Kidney (tissue), 14 donors: ENCODE results near the gene ALK. TPM values are rescaled to one million over a fixed set of nuclear protein-coding genes. Genes with fewer than 3 reads are reported as not detected.

Source experiments
- DNase-seq, 5 donors: peaks; one replicate each; pipeline ENCODE4 v3.0.0-alpha.2; 2013 to 2020
- FAIRE-seq: peaks from 2 replicates; lab custom pipeline; 2012; peaks lifted over from hg19 to GRCh38; lab: Jason Lieb, UNC
- H3K27ac ChIP-seq, 2 donors: one replicate each; pipeline ENCODE4 v1.7.0; 2013; ENCODE audit warnings: low read depth in 2 of 2, low read length in 2 of 2, inconsistent platforms in 1 of 2
- H3K27me3 ChIP-seq: one replicate; pipeline ENCODE4 v1.7.1; 2013; ENCODE audit warnings: low read length, inconsistent platforms; ENCODE audit not compliant: control insufficient read depth, insufficient read depth
- H3K36me3 ChIP-seq, 3 donors: one replicate each; pipeline versions ENCODE4 v1.7.0 to v1.7.1; 2013; ENCODE audit warnings: low read length in 3 of 3, control low read depth in 1 of 3, inconsistent platforms in 1 of 3; ENCODE audit not compliant: insufficient read depth in 3 of 3, control insufficient read depth in 2 of 3
- H3K4me1 ChIP-seq, 3 donors: one replicate each; pipeline versions ENCODE4 v1.7.0 to v1.7.1; 2013; ENCODE audit warnings: low read length in 3 of 3, inconsistent platforms in 1 of 3, low read depth in 1 of 3; ENCODE audit not compliant: control insufficient read depth in 2 of 3, insufficient read depth in 2 of 3
- H3K4me3 ChIP-seq, 3 donors: one replicate each; pipeline versions ENCODE4 v1.7.0 to v1.8.1; 2013; ENCODE audit warnings: low read length in 3 of 3, control low read depth in 1 of 3, inconsistent platforms in 1 of 3
- H3K9ac ChIP-seq, 3 donors: one replicate each; pipeline versions ENCODE4 v1.7.0 to v1.7.1; 2013; ENCODE audit warnings: low read length in 3 of 3, control low read depth in 1 of 3, inconsistent platforms in 1 of 3
- H3K9me3 ChIP-seq, 3 donors: one replicate each; pipeline versions ENCODE4 v1.7.0 to v1.7.1; 2013; ENCODE audit warnings: low read length in 3 of 3, control low read depth in 1 of 3, inconsistent platforms in 1 of 3; ENCODE audit not compliant: control insufficient read depth in 2 of 3, insufficient read depth in 1 of 3
- intact Hi-C: fragments of 100-400 bp; cut with DNase I; formaldehyde crosslinking; loops from one replicate; pipeline ENCODE4 v1.11.1; 2022
- polyA plus RNA-seq: library from polyadenylated mRNA; stranded (reverse); fragments of 350-450 nt; fragmentation: Illumina TruSeq; extraction: RNeasy Lipid Tissue Mini Kit (QIAGEN cat#74804); gene quantifications from one replicate; pipeline ENCODE4 v1.2.3, GENCODE V29; 2014; ENCODE audit warnings: low read depth, low replicate concordance; ENCODE audit not compliant: insufficient read depth
- total RNA-seq: library from RNA; stranded (reverse); fragmentation: NEBNext Ultra II Directional; extraction: Animal tissue kit (Norgen Biotek cat#: 25700); gene quantifications from one replicate; pipeline ENCODE4 v1.2.1, GENCODE V29; 2021
- TF ChIP-seq, protein P1 (sequence below): IDR thresholded peaks from 3 replicates; pipeline ENCODE4 v1.5.1; 2012; ENCODE audit warnings: mild to moderate bottlenecking, moderate library complexity, borderline replicate concordance; ENCODE audit not compliant: insufficient read depth; ENCODE audit errors: extremely low read depth
- donor health status: control.
- donor health status: control.
- donor health status: control.
- donor health status: control.
- donor health status: control.
- donor health status: DM: yes; HTN: yes; CAD: no.
- donor health status: Normal renal cell carcinoma (clear cell type).

ALK gene
- total and polyA plus RNA-seq, 2 donors from 2014 or later = 0.13 TPM; not detected in 1

DNA sequence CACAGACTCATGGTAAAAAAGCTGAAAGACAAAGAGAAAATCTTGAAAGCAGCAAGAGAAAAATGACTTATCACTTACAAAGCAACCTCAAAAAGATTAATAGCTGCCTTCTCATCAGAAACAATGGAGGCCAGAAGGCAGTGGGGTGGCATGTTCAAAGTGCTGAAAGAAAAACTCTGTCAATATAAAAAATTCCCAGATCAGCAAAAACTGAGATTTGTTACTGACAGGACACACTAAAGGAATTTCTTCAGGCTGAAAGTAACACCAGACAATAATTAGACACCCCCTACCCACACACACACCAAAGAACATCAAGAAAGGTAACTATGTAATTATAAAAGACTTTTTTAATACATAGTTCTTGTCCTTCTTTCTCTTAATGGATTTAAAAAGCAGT lies 495.0 kb downstream of the ALK start:
- H3K36me3 ChIP-seq = no peaks in the 10 kb centered on the region
- no peak overlapping the region for H3K9ac ChIP-seq
- H3K27ac ChIP-seq = no peak overlapping the region
- H3K27me3 ChIP-seq = no peaks in the 10 kb centered on the region
- H3K9me3 ChIP-seq = no peaks in the 10 kb centered on the region
- no peak for DNase-seq
- no peaks in the 10 kb centered on the region for H3K4me1 ChIP-seq
- FAIRE-seq = no peak
- TF ChIP-seq, protein P1, sequence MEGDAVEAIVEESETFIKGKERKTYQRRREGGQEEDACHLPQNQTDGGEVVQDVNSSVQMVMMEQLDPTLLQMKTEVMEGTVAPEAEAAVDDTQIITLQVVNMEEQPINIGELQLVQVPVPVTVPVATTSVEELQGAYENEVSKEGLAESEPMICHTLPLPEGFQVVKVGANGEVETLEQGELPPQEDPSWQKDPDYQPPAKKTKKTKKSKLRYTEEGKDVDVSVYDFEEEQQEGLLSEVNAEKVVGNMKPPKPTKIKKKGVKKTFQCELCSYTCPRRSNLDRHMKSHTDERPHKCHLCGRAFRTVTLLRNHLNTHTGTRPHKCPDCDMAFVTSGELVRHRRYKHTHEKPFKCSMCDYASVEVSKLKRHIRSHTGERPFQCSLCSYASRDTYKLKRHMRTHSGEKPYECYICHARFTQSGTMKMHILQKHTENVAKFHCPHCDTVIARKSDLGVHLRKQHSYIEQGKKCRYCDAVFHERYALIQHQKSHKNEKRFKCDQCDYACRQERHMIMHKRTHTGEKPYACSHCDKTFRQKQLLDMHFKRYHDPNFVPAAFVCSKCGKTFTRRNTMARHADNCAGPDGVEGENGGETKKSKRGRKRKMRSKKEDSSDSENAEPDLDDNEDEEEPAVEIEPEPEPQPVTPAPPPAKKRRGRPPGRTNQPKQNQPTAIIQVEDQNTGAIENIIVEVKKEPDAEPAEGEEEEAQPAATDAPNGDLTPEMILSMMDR = no peak
- intact Hi-C loops = no loop called here
- no peak overlapping the region for H3K4me3 ChIP-seq

DNA sequence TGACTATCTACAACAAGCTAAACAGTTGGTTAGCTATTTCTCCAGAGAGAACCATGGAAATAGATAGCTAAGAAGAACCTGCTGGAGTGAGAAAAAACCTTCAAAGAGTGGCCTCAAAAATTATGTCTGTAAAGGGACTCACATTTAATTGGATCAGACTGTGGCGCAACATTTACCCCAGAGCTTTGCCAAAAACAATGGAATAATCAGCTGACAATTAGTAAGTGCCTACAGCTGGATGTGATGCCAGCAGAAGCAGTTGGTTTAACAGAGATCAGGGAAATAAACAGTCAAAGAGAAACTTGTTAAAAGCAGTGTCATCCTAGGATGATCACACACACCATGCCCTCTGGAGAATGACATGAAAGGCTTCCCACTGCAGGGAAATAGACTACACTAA lies 495.5 kb downstream of the ALK start:
- Histone ChIP-seq H3K27me3 (no peaks in the 10 kb centered on the region), H3K4me1 (peaks cover 0 to 3% (median 0%) of the 10 kb centered on the region in 3 donors), H3K9me3 (no peaks in the 10 kb centered on the region), H3K27ac (no peak overlapping the region), H3K4me3 (no peak overlapping the region), H3K9ac (no peak overlapping the region), H3K36me3 (no peaks in the 10 kb centered on the region)
- FAIRE-seq (no peak), DNase-seq (no peak)
- intact Hi-C loops = no loop called here
- TF ChIP-seq, protein P1 = no peak

DNA sequence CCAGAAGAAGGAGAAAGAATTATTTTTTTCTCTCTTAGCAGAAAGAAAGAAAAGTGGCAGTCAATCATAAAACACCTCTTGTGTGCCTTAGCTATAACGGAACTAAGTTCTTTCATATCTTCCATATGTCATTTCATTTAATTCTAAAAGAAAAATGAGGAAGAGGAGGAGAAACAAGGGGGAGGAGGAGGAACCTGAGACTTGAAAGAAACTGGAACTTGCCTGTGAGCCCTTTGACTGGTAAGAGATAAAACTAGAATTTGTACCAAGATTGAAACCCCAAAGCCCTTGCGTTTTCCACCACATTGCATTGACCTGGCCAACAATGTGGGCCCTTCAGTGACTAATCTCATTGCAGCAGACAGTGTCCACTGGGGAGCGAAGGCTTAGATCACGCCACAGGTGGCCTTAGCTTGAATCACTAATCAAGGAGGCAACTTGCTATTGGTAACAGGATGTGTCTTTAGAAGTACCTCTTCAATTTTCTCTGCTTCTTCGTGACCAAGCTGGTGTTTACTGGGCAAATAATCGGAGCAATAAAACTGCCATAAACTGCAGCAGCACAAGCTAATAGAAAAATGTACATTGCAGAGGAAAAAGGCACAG lies 498.2 kb downstream of the ALK start:
- intact Hi-C loops = no loop called here
- Histone ChIP-seq H3K9ac (no peak overlapping the region), H3K27me3 (no peaks in the 10 kb centered on the region), H3K4me3 (no peak overlapping the region), H3K36me3 (no peaks in the 10 kb centered on the region), H3K27ac (no peak overlapping the region), H3K4me1 (peaks cover 0 to 3% (median 0%) of the 10 kb centered on the region in 3 donors), H3K9me3 (no peaks in the 10 kb centered on the region)
- DNase-seq (no peak), FAIRE-seq (no peak)
- TF ChIP-seq, protein P1 = no peak
